WTC11 (cell line): ENCODE data around the gene NAPB. TPM values are rescaled to one million over a fixed set of nuclear protein-coding genes. Genes with fewer than 3 reads are reported as not detected.
A peak's percentile ranks its signal among the peaks of the same experiment; 100 is the strongest.

ENCODE experiments used
- ATAC-seq: fragments of 200-7000 bp; cut with Tn5 transposase; 2 replicates; pipeline ENCODE4 v1.10.0; 2021; ENCODE audit warnings: mild to moderate bottlenecking, moderate library complexity
- CTCF ChIA-PET: fragments of 300-600 bp; sonication (Branson Sonifier 250); formaldehyde crosslinking; loops from one replicate; lab custom pipeline; 2021; ENCODE audit warnings: antibody characterized with exemption; lab: Charles Lee
- POLR2A ChIA-PET: fragments of 350-600 bp; sonication (Branson Sonifier 250); formaldehyde crosslinking; loops from one replicate; lab custom pipeline; 2021; ENCODE audit warnings: antibody characterized with exemption; lab: Charles Lee
- DNase-seq: peaks from one replicate; pipeline ENCODE4 v3.0.0; 2021; ENCODE audit warnings: low spot score
- H3K27ac Mint-ChIP-seq: 2 replicates; pipeline ENCODE4 v1.8.0; 2021; ENCODE audit warnings: mixed read lengths
- H3K27me3 Mint-ChIP-seq: 2 replicates; pipeline ENCODE4 v1.8.0; 2021; ENCODE audit warnings: low read depth, mild to moderate bottlenecking, moderate library complexity, mixed read lengths
- H3K36me3 Mint-ChIP-seq: 2 replicates; pipeline ENCODE4 v1.8.0; 2021; ENCODE audit warnings: mixed read lengths
- H3K4me1 Mint-ChIP-seq: 2 replicates; pipeline ENCODE4 v1.8.0; 2022; ENCODE audit warnings: mixed read lengths
- H3K4me3 Mint-ChIP-seq: 2 replicates; pipeline ENCODE4 v1.8.0; 2021; ENCODE audit warnings: mild to moderate bottlenecking, moderate library complexity, mixed read lengths
- H3K9me3 Mint-ChIP-seq: 2 replicates; pipeline ENCODE4 v1.8.0; 2021; ENCODE audit warnings: mixed read lengths
- ATF1 ChIP-seq: sonication (generic); formaldehyde crosslinking; IDR thresholded peaks from 2 replicates; pipeline ENCODE4 v1.8.1; 2023; ENCODE audit warnings: mild to moderate bottlenecking, moderate library complexity, missing genetic modification reagents
- EMX1 ChIP-seq: fragments of 250-450 bp; sonication (Bioruptor Pico); IDR thresholded peaks from 2 replicates; pipeline ENCODE4 v1.8.0; 2021; ENCODE audit warnings: mild to moderate bottlenecking
- ESRRA ChIP-seq: sonication (generic); formaldehyde crosslinking; IDR thresholded peaks from 2 replicates; pipeline ENCODE4 v1.8.1; 2022; ENCODE audit warnings: mild to moderate bottlenecking, missing genetic modification reagents, borderline replicate concordance
- FOXK1 ChIP-seq: sonication (generic); formaldehyde crosslinking; IDR thresholded peaks from 2 replicates; pipeline ENCODE4 v1.8.0; 2022; ENCODE audit warnings: mild to moderate bottlenecking, moderate library complexity, missing genetic modification reagents
- GTF2I ChIP-seq: fragments of 250-450 bp; sonication (Bioruptor Pico); conservative IDR thresholded peaks from 2 replicates; pipeline ENCODE4 v1.4.0; 2021; ENCODE audit warnings: mild to moderate bottlenecking
- JUN ChIP-seq: sonication (generic); formaldehyde crosslinking; IDR thresholded peaks from 2 replicates; pipeline ENCODE4 v1.8.0; 2023; ENCODE audit warnings: mild to moderate bottlenecking, missing genetic modification reagents
- KAT7 ChIP-seq: sonication (generic); formaldehyde crosslinking; IDR thresholded peaks from 2 replicates; pipeline ENCODE4 v1.8.1; 2023; ENCODE audit warnings: missing genetic modification reagents, mild to moderate bottlenecking, borderline replicate concordance
- MXD4 ChIP-seq: fragments of 250-450 bp; sonication (Bioruptor Pico); IDR thresholded peaks from 2 replicates; pipeline ENCODE4 v1.8.0; 2021; ENCODE audit warnings: mild to moderate bottlenecking, moderate library complexity, borderline replicate concordance
- NFATC4 ChIP-seq: fragments of 250-450 bp; sonication (Bioruptor Pico); IDR thresholded peaks from 2 replicates; pipeline ENCODE4 v1.9.0; 2021; ENCODE audit warnings: mild to moderate bottlenecking
- NFE2L1 ChIP-seq: sonication (generic); formaldehyde crosslinking; IDR thresholded peaks from 2 replicates; pipeline ENCODE4 v1.8.1; 2023; ENCODE audit warnings: missing genetic modification reagents
- NFYB ChIP-seq: sonication (generic); formaldehyde crosslinking; conservative IDR thresholded peaks from 2 replicates; pipeline ENCODE4 v1.8.0; 2022; ENCODE audit warnings: low read depth, missing genetic modification reagents
- NR2C2 ChIP-seq: sonication (generic); formaldehyde crosslinking; IDR thresholded peaks from 2 replicates; pipeline ENCODE4 v1.8.0; 2022; ENCODE audit warnings: mild to moderate bottlenecking, missing genetic modification reagents
- NR3C1 ChIP-seq: sonication (generic); formaldehyde crosslinking; conservative IDR thresholded peaks from 2 replicates; pipeline ENCODE4 v1.8.1; 2023; ENCODE audit warnings: low read depth, mild to moderate bottlenecking, missing genetic modification reagents
- RELA ChIP-seq: sonication (generic); formaldehyde crosslinking; IDR thresholded peaks from 2 replicates; pipeline ENCODE4 v1.8.1; 2022; ENCODE audit warnings: missing genetic modification reagents, mild to moderate bottlenecking, borderline replicate concordance
- RORB ChIP-seq: fragments of 250-450 bp; sonication (Bioruptor Pico); IDR thresholded peaks from 2 replicates; pipeline ENCODE4 v1.9.0; 2021; ENCODE audit warnings: mild to moderate bottlenecking
- SP1 ChIP-seq: sonication (generic); formaldehyde crosslinking; conservative IDR thresholded peaks from 2 replicates; pipeline ENCODE4 v1.8.1; 2022; ENCODE audit warnings: missing genetic modification reagents
- TCF7 ChIP-seq: sonication (generic); formaldehyde crosslinking; IDR thresholded peaks from 2 replicates; pipeline ENCODE4 v1.8.0; 2022; ENCODE audit warnings: mild to moderate bottlenecking, low read depth, missing genetic modification reagents, moderate library complexity
- TEAD4 ChIP-seq: sonication (generic); formaldehyde crosslinking; IDR thresholded peaks from 2 replicates; pipeline ENCODE4 v1.8.0; 2022; ENCODE audit warnings: mild to moderate bottlenecking, missing genetic modification reagents
- TP53 ChIP-seq: sonication (generic); formaldehyde crosslinking; IDR thresholded peaks from 2 replicates; pipeline ENCODE4 v1.8.1; 2023; ENCODE audit warnings: mild to moderate bottlenecking, missing genetic modification reagents
- ZNF121 ChIP-seq: sonication (generic); formaldehyde crosslinking; IDR thresholded peaks from 2 replicates; pipeline ENCODE4 v1.8.0; 2023; ENCODE audit warnings: missing genetic modification reagents
- ZNF263 ChIP-seq: sonication (generic); formaldehyde crosslinking; IDR thresholded peaks from 2 replicates; pipeline ENCODE4 v1.8.1; 2022; ENCODE audit warnings: low read depth, mild to moderate bottlenecking, moderate library complexity, missing genetic modification reagents
- ZNF423 ChIP-seq: fragments of 250-450 bp; sonication (Bioruptor Pico); IDR thresholded peaks from 2 replicates; pipeline ENCODE4 v2.1.2; 2022; ENCODE audit warnings: mild to moderate bottlenecking, moderate library complexity
- total RNA-seq: library from RNA; stranded (reverse); gene quantifications from 3 replicates; pipeline ENCODE4 v1.2.3, GENCODE V29; 2021
- TF ChIP-seq, protein P1 (sequence below): sonication (generic); formaldehyde crosslinking; IDR thresholded peaks from 2 replicates; pipeline ENCODE4 v1.8.0; 2022; ENCODE audit warnings: mild to moderate bottlenecking, missing genetic modification reagents
- TF ChIP-seq, protein P2 (sequence below): fragments of 250-450 bp; sonication (Bioruptor Pico); conservative IDR thresholded peaks from 2 replicates; pipeline ENCODE4 v1.9.0; 2021; ENCODE audit warnings: mild to moderate bottlenecking
- TF ChIP-seq, protein P3 (sequence below): sonication (generic); formaldehyde crosslinking; IDR thresholded peaks from 2 replicates; pipeline ENCODE4 v1.8.1; 2023; ENCODE audit warnings: mild to moderate bottlenecking, missing genetic modification reagents, borderline replicate concordance
- TF ChIP-seq, protein P4 (sequence below): fragments of 200-600 bp; IDR thresholded peaks from 2 replicates; pipeline ENCODE4 v1.8.0; 2022; ENCODE audit warnings: antibody characterized with exemption
- TF ChIP-seq, protein P5 (sequence below): sonication (generic); formaldehyde crosslinking; IDR thresholded peaks from 2 replicates; pipeline ENCODE4 v1.8.1; 2022; ENCODE audit warnings: mild to moderate bottlenecking, moderate library complexity, missing genetic modification reagents

NAPB gene
- total RNA-seq, 1 experiment from 2014 or later, result 12.9 TPM

DNA sequence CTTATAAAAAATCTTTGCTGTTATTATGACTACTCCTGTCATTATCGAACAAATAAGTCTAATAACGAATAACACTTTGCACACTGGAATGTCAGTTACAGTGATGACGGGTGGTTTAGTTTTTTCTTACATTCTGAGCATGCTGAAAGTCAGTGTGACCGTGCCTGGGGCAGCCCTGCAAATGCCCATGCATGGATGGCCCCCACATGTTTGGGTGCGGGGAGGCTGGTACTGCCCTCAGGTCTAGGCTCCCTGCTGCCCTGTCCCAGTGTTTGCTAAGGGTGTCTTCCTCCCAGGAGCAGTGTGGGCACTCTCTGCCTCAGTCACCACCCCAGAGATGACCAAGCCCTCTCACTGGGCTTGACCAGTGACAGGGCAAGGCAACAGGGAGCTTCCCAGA is 21.1 kb upstream of the NAPB start:
- no peaks in the 10 kb centered on the region for H3K9me3 Mint-ChIP-seq
- DNase-seq, result no peak
- H3K4me3 Mint-ChIP-seq, result no peak overlapping the region
- POLR2A ChIA-PET, result no interaction called here
- no peak for ATAC-seq
- H3K27ac Mint-ChIP-seq, result no peak overlapping the region
- CTCF ChIA-PET, result interaction anchor here (0.6 to 4.5 kb wide), 23 partner anchors 11 to 226 kb away, joined by 3 to 56 read pairs (median 6); partner anchors contain the start of genes CST11, CST9 and NAPB
- TF ChIP-seq FOXK1 (CRISPR knock-in tag), result no peak
- TF ChIP-seq NFATC4, result no peak
- no peak for TF ChIP-seq TEAD4
- no peak for TF ChIP-seq TP53 (CRISPR knock-in tag)
- no peak for TF ChIP-seq NR2C2 (CRISPR knock-in tag)
- no peak for TF ChIP-seq JUN (CRISPR knock-in tag)
- no peak for TF ChIP-seq ATF1
- TF ChIP-seq ZNF263 (CRISPR knock-in tag), result no peak
- no peak for TF ChIP-seq KAT7 (CRISPR knock-in tag)
- TF ChIP-seq SP1 (CRISPR knock-in tag), result no peak
- TF ChIP-seq, protein P1, sequence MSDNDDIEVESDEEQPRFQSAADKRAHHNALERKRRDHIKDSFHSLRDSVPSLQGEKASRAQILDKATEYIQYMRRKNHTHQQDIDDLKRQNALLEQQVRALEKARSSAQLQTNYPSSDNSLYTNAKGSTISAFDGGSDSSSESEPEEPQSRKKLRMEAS (CRISPR knock-in tag), result no peak
- no peak for TF ChIP-seq EMX1
- no peak for TF ChIP-seq GTF2I
- TF ChIP-seq, protein P2, sequence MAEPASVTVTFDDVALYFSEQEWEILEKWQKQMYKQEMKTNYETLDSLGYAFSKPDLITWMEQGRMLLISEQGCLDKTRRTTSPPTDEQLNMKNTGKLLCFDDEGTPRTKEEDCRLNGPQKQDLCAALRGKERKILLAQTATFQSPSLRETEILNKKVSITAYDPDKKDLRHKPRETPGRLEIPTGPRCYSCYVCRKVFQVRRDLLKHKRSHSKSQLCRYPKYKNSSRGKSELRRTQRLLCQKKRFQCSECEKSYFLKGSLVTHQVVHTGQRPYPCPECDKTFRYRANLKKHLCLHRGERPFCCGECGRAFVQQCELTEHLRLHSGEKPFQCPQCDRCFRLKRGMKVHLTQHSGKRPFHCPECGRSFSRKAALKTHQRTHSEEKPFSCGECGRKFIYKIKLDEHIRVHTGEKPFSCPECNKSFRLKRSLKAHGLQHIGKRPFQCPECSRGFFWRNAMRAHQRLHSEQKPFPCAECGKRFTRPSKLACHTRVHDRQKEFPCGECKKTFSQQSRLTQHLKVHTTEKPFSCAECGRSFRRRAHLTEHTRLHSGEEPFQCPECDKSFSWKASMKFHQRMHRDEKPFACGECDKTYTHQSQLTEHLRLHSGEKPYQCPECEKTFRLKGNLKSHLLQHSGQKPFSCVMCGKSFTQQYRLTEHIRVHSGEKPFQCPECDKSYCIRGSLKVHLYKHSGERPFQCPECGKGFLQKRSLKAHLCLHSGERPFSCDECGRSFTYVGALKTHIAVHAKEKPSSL, result no peak
- no peak for TF ChIP-seq ZNF423 (CRISPR knock-in tag)
- TF ChIP-seq, protein P3, sequence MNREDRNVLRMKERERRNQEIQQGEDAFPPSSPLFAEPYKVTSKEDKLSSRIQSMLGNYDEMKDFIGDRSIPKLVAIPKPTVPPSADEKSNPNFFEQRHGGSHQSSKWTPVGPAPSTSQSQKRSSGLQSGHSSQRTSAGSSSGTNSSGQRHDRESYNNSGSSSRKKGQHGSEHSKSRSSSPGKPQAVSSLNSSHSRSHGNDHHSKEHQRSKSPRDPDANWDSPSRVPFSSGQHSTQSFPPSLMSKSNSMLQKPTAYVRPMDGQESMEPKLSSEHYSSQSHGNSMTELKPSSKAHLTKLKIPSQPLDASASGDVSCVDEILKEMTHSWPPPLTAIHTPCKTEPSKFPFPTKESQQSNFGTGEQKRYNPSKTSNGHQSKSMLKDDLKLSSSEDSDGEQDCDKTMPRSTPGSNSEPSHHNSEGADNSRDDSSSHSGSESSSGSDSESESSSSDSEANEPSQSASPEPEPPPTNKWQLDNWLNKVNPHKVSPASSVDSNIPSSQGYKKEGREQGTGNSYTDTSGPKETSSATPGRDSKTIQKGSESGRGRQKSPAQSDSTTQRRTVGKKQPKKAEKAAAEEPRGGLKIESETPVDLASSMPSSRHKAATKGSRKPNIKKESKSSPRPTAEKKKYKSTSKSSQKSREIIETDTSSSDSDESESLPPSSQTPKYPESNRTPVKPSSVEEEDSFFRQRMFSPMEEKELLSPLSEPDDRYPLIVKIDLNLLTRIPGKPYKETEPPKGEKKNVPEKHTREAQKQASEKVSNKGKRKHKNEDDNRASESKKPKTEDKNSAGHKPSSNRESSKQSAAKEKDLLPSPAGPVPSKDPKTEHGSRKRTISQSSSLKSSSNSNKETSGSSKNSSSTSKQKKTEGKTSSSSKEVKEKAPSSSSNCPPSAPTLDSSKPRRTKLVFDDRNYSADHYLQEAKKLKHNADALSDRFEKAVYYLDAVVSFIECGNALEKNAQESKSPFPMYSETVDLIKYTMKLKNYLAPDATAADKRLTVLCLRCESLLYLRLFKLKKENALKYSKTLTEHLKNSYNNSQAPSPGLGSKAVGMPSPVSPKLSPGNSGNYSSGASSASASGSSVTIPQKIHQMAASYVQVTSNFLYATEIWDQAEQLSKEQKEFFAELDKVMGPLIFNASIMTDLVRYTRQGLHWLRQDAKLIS, result no peak
- TF ChIP-seq, protein P4, sequence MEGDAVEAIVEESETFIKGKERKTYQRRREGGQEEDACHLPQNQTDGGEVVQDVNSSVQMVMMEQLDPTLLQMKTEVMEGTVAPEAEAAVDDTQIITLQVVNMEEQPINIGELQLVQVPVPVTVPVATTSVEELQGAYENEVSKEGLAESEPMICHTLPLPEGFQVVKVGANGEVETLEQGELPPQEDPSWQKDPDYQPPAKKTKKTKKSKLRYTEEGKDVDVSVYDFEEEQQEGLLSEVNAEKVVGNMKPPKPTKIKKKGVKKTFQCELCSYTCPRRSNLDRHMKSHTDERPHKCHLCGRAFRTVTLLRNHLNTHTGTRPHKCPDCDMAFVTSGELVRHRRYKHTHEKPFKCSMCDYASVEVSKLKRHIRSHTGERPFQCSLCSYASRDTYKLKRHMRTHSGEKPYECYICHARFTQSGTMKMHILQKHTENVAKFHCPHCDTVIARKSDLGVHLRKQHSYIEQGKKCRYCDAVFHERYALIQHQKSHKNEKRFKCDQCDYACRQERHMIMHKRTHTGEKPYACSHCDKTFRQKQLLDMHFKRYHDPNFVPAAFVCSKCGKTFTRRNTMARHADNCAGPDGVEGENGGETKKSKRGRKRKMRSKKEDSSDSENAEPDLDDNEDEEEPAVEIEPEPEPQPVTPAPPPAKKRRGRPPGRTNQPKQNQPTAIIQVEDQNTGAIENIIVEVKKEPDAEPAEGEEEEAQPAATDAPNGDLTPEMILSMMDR, result no peak
- TF ChIP-seq ZNF121 (CRISPR knock-in tag), result no peak
- TF ChIP-seq, all 79 proteins: peak for 0
- no peaks in the 10 kb centered on the region for H3K36me3 Mint-ChIP-seq
- peaks cover 4% of the 10 kb centered on the region; the same call in 1 of the 2 replicates for H3K27me3 Mint-ChIP-seq
- H3K4me1 Mint-ChIP-seq, result 0 out of 2 replicates have a peak, but pooled peaks cover 8% of the 10 kb centered on the region

DNA sequence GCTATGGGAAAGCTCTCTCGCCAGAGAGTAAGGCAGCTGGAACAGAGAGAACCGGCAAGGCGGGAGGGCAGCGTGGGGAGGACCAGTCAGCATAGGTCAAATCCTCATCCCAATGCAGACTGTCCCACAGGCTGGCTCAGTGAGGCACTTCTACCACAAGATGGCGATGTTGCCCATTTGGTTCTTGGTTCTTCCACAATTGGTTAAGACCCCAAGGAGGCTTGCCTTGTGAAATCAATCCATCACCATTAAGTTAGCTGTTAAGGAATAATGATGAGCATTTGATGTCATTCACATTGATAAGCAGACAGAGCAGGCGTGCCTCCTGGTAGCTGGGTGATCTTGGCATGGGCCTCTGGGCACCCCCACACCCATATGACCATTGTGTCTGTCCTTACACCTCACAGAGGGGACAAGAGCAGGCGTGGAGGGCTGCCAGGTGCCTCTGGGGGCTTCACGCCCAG is 20.6 kb upstream of the NAPB start:
- Mint-ChIP-seq H3K27ac (no peak overlapping the region), H3K9me3 (no peaks in the 10 kb centered on the region), H3K4me1 (0 out of 2 replicates have a peak, but pooled peaks cover 7% of the 10 kb centered on the region), H3K4me3 (no peak overlapping the region), H3K36me3 (no peaks in the 10 kb centered on the region), H3K27me3 (peaks cover 4% of the 10 kb centered on the region; the same call in 1 of the 2 replicates)
- DNase-seq, result peak; percentile 89
- CTCF ChIA-PET, result interaction anchor here (0.6 to 4.5 kb wide), 27 partner anchors 11 to 291 kb away, joined by 3 to 56 read pairs (median 5); partner anchors contain the start of genes CST11, CST9 and NAPB
- POLR2A ChIA-PET, result no interaction called here
- ATAC-seq, result peak; percentile 97
- TF ChIP-seq RELA (CRISPR knock-in tag) (no peak), RORB (CRISPR knock-in tag) (no peak), TCF7 (CRISPR knock-in tag) (no peak), NFE2L1 (no peak), NFYB (CRISPR knock-in tag) (no peak), ZNF263 (CRISPR knock-in tag) (peak; percentile 35; the same call in 1 of the 2 replicates), MXD4 (CRISPR knock-in tag) (no peak), NR3C1 (CRISPR knock-in tag) (no peak), ESRRA (CRISPR knock-in tag) (no peak)
- TF ChIP-seq, protein P5, sequence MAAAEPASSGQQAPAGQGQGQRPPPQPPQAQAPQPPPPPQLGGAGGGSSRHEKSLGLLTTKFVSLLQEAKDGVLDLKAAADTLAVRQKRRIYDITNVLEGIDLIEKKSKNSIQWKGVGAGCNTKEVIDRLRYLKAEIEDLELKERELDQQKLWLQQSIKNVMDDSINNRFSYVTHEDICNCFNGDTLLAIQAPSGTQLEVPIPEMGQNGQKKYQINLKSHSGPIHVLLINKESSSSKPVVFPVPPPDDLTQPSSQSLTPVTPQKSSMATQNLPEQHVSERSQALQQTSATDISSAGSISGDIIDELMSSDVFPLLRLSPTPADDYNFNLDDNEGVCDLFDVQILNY (CRISPR knock-in tag), result no peak
- TF ChIP-seq, protein P4, result peak; percentile 80
